Fibroblast of skin of left biceps (primary cell): ENCODE data around the gene KLF1.
A peak's percentile ranks its signal among the peaks of the same experiment; 100 is the strongest.
"Not testable (repeated sequence)": the region's sequence is repeated elsewhere in the genome, so short reads cannot be mapped to it uniquely, and the experiment has no call there.

Source experiments
- DNase-seq, 2 experiments: peaks; one replicate each; pipeline ENCODE4 v3.0.0-alpha.2; 2013; ENCODE audit warnings: low read depth in 2 of 2

Gene KLF1

GRCh38 chr19:12867120-12868099 is 19.6 kb downstream of the KLF1 start:
- no peak for DNase-seq

- DNase-seq, result no peak
Measured at GRCh38 chr19:12866416-12867119, 20.4 kb downstream of the KLF1 start.

GRCh38 chr19:12865746-12866415 is 21.1 kb downstream of the KLF1 start:
- DNase-seq, result no peak

GRCh38 chr19:12864721-12865715 is 22.0 kb downstream of the KLF1 start:
- DNase-seq, result no peak

- no peak for DNase-seq
Measured at GRCh38 chr19:12864143-12864542, 22.9 kb downstream of the KLF1 start.

- DNase-seq, result no peak
Measured at GRCh38 chr19:12859546-12859945, 27.5 kb downstream of the KLF1 start.

- DNase-seq, result no peak
Measured at GRCh38 chr19:12858041-12858928, 28.7 kb downstream of the KLF1 start.

GRCh38 chr19:12856653-12857052 is 30.3 kb downstream of the KLF1 start:
- DNase-seq, result no peak

- peak; percentile 21 to 25 for DNase-seq
Measured at GRCh38 chr19:12847159-12848139, 39.6 kb downstream of the KLF1 start.

GRCh38 chr19:12846613-12847012 is 40.4 kb downstream of the KLF1 start:
- DNase-seq, result not testable (repeated sequence)

GRCh38 chr19:12843999-12844732 is 42.8 kb downstream of the KLF1 start:
- no peak for DNase-seq

- no peak for DNase-seq
Measured at GRCh38 chr19:12843328-12843727, 43.7 kb downstream of the KLF1 start.

GRCh38 chr19:12842511-12842910 is 44.5 kb downstream of the KLF1 start:
- no peak for DNase-seq

GRCh38 chr19:12841094-12841493 is 45.9 kb downstream of the KLF1 start:
- no peak for DNase-seq

GRCh38 chr19:12840091-12841079 is 46.6 kb downstream of the KLF1 start:
- DNase-seq, result peak in 1 of 2 experiments; percentile 19

- no peak for DNase-seq
Measured at GRCh38 chr19:12838886-12839756, 47.9 kb downstream of the KLF1 start.
